Measurements from ENCODE around the gene TNN.
"Not testable (repeated sequence)": the region's sequence is repeated elsewhere in the genome, so short reads cannot be mapped to it uniquely, and the experiment has no call there.

DNA sequence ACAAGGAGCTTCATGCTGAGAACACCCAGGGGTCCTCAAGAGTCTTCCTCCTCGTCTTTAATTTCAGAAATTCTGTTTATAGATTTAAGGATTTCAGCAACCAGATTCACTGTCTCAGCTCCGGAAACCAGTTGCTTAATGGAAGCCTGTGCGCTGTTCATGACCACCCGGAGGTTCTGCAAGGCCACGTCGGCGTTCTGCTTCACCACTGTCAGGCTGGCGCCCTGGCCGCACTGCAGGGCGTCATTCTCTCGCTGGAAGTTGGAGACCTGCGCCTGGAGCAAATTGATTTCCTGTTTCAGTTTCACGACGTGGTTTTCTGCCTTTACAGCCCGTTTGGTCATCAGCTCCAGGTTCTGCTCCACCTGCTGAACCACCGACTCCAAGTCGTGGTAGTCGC, 23.0 kb upstream of the TNN start:
- TF ChIP-seq POLR2A (IDR thresholded peaks at IDR 0.05; ENCODE audit: low read depth, low read length); STAT3 (IDR thresholded peaks at IDR 0.05; ENCODE audit: low read depth, low read length); CTCF (IDR thresholded peaks at IDR 0.05 in 2 of 3, conservative IDR thresholded peaks at IDR 0.05 in 1 of 3; ENCODE audit: control insufficient read depth in 2 of 3, extremely low read depth in 1 of 3, insufficient read depth in 1 of 3, low read depth in 3 of 3, low read length in 3 of 3); SUZ12 (IDR thresholded peaks at IDR 0.05; ENCODE audit: unreplicated experiment); MEF2A (IDR thresholded peaks at IDR 0.05; ENCODE audit: insufficient read depth, low read depth, low read length); SREBF2 (IDR thresholded peaks at IDR 0.05; ENCODE audit: low read length); SP1 (IDR thresholded peaks at IDR 0.05; ENCODE audit: low read depth, low read length); SRF (IDR thresholded peaks at IDR 0.05; ENCODE audit: low read depth in 2 of 2, low read length in 2 of 2); MXI1 (IDR thresholded peaks at IDR 0.05; ENCODE audit: low read depth, low read length); TBL1XR1 (IDR thresholded peaks at IDR 0.05; ENCODE audit: low read depth, low read length): not testable (repeated sequence)

Data from GM12878 (cell line).